Fibroblast of lung (primary cell): ENCODE data around the gene UPF1.

Source experiments
- CTCF ChIP-seq, 2 donors: IDR thresholded peaks in 1 of 2; conservative IDR thresholded peaks in 1 of 2; 1 replicate in 1 of 2; 2 replicates in 1 of 2; pipeline ENCODE4 v1.5.1; 2011 to 2012; ENCODE audit warnings: low read length in 2 of 2, control low read depth in 1 of 2, inconsistent platforms in 1 of 2, low read depth in 1 of 2, mild to moderate bottlenecking in 1 of 2
- EZH2 ChIP-seq: IDR thresholded peaks from 2 replicates; pipeline ENCODE4 v1.5.1; 2012; ENCODE audit warnings: low read length, control low read depth, mild to moderate bottlenecking; ENCODE audit errors: missing control alignments

GRCh38 chr19:18832306-18833140, 764 bp downstream of the UPF1 start:
- TF ChIP-seq CTCF (conservative IDR thresholded peaks at IDR 0.05 in 1 of 2, IDR thresholded peaks at IDR 0.05 in 1 of 2; ENCODE audit: low read depth in 1 of 2, low read length in 2 of 2) (peak; percentile 3 to 24), EZH2 (no peak)
